Activated T-cell treated with anti-CD3 and anti-CD28 coated beads, Interleukin-2, amount 50 U/mL, for 4 hours (primary cell): ENCODE data around the gene PSEN1. TPM values are rescaled to one million over a fixed set of nuclear protein-coding genes. Genes with fewer than 3 reads are reported as not detected.

ENCODE experiments used
- ATAC-seq, 2 donors: fragments of 200-7000 bp; cut with Tn5 transposase; one replicate each; pipeline ENCODE4 v1.10.0; 2021
- DNase-seq: peaks from one replicate; pipeline ENCODE4 v3.0.0-alpha.2; 2020
- H3K27me3 Mint-ChIP-seq: one replicate; pipeline ENCODE4 v1.8.0; 2021; ENCODE audit warnings: low read depth, mixed read lengths
- H3K36me3 Mint-ChIP-seq: one replicate; pipeline ENCODE4 v1.8.0; 2022; ENCODE audit warnings: mixed read lengths; ENCODE audit not compliant: insufficient read depth
- H3K4me1 Mint-ChIP-seq: one replicate; pipeline ENCODE4 v1.8.0; 2021; ENCODE audit warnings: low read depth, mixed read lengths
- H3K4me3 Mint-ChIP-seq: one replicate; pipeline ENCODE4 v1.8.0; 2021; ENCODE audit warnings: mild to moderate bottlenecking, moderate library complexity, mixed read lengths
- H3K9me3 Mint-ChIP-seq: one replicate; pipeline ENCODE4 v1.8.0; 2021; ENCODE audit warnings: mixed read lengths
- total RNA-seq, 3 donors: library from RNA; stranded (reverse); gene quantifications; one replicate each; pipeline ENCODE4 v1.2.1, GENCODE V29; 2021

The PSEN1 gene
- total RNA-seq, 3 donors from 2014 or later = 21.5 to 29.2 (median 25.0) TPM

GRCh38 chr14:73216030-73216429 lies 79.7 kb downstream of the PSEN1 start:
- Mint-ChIP-seq H3K4me1 (no peaks in the 10 kb centered on the region), H3K36me3 (peaks cover 35% of the 10 kb centered on the region)
- no peak for DNase-seq

DNA sequence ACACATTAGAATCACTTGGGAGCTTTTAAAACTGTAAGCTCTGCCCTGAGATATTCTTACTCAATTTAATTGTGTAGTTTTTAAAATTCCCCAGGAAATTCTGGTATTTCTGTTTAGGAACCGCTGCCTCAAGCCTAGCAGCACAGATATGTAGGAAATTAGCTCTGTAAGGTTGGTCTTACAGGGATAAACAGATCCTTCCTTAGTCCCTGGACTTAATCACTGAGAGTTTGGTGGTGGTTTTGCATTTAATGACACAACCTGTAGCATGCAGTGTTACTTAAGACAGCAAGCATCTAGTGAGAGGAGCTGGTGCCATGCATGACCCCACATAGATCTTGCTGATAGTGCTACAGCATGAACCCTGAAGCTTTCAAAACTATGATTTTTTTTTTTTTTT lies 81.1 kb downstream of the PSEN1 start:
- no peak for ATAC-seq
- no peaks in the 10 kb centered on the region for H3K27me3 Mint-ChIP-seq
- H3K4me3 Mint-ChIP-seq = no peak overlapping the region
- peaks cover 40% of the 10 kb centered on the region for H3K36me3 Mint-ChIP-seq
- peaks cover 7% of the 10 kb centered on the region for H3K4me1 Mint-ChIP-seq
- no peak for DNase-seq
- H3K9me3 Mint-ChIP-seq = no peaks in the 10 kb centered on the region

More at GRCh38 chr14:73216030-73216429, 79.7 kb downstream of the PSEN1 start:
- Mint-ChIP-seq H3K27me3 (no peaks in the 10 kb centered on the region), H3K9me3 (no peaks in the 10 kb centered on the region), H3K4me3 (no peak overlapping the region)
- ATAC-seq = no peak

DNA sequence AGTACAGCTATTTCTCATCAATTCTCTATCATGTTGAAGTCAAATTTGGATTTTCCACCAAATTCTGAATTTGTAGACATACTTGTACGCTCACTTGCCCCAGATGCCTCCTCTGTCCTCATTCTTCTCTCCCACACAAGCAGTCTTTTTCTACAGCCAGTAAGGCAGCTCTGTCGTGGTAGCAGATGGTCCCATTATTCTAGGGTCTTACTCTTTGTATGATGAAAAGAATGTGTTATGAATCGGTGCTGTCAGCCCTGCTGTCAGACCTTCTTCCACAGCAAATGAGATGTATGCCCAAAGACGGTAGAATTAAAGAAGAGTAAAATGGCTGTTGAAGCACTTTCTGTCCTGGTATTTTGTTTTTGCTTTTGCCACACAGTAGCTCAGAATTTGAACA lies 83.8 kb downstream of the PSEN1 start:
- ATAC-seq = no peak
- no peaks in the 10 kb centered on the region for H3K27me3 Mint-ChIP-seq
- H3K4me1 Mint-ChIP-seq = peaks cover 13% of the 10 kb centered on the region
- no peak overlapping the region for H3K4me3 Mint-ChIP-seq
- peaks cover 42% of the 10 kb centered on the region for H3K36me3 Mint-ChIP-seq
- no peak for DNase-seq
- no peaks in the 10 kb centered on the region for H3K9me3 Mint-ChIP-seq

- Mint-ChIP-seq H3K4me3 (no peak overlapping the region), H3K4me1 (peaks cover 13% of the 10 kb centered on the region), H3K27me3 (no peaks in the 10 kb centered on the region), H3K9me3 (no peaks in the 10 kb centered on the region), H3K36me3 (peaks cover 45% of the 10 kb centered on the region)
- no peak for ATAC-seq
- no peak for DNase-seq
These were observed 84.3 kb downstream of the PSEN1 start for GRCh38 chr14:73220634-73221033.

DNA sequence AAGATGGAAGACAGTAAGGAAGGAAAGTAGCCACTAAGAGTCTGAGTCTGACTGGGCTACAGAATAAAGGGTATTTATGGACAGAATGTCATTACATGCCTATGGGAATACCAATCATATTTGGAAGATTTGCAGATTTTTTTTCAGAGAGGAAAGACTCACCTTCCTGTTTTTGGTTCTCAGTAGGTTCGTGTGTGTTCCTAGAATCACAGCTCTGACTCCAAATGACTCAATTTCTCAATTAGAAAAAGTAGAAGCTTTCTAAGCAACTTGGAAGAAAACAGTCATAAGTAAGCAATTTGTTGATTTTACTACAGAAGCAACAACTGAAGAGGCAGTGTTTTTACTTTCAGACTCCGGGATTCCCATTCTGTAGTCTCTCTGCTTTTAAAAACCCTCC lies 85.6 kb downstream of the PSEN1 start:
- no peaks in the 10 kb centered on the region for H3K9me3 Mint-ChIP-seq
- H3K27me3 Mint-ChIP-seq = no peaks in the 10 kb centered on the region
- DNase-seq (no peak), ATAC-seq (no peak)
- peaks cover 13% of the 10 kb centered on the region for H3K4me1 Mint-ChIP-seq
- H3K4me3 Mint-ChIP-seq = no peak overlapping the region
- H3K36me3 Mint-ChIP-seq = peaks cover 46% of the 10 kb centered on the region

- H3K9me3 Mint-ChIP-seq = no peaks in the 10 kb centered on the region
- no peak for DNase-seq
These were observed 86.7 kb downstream of the PSEN1 start for GRCh38 chr14:73223049-73223448.

DNA sequence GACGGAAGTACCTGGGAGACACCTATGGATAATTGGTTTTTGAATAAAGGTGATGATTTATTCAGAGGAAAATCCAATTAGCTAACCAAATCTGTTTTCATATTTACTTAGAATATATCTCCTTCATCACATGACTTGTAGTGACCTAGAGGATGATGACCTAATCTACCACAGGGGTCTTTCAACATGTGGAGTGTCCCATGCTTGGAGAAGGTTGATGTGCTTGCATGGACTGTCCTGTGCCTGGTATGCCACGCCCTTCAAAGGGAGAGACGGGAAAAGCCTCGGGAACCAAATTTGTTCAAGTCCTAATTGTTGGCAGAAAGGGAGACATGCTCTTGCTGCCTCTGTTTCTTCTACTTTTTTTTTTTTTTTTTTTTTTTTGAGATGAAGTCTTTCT lies 89.2 kb downstream of the PSEN1 start:
- H3K36me3 Mint-ChIP-seq = peaks cover 30% of the 10 kb centered on the region
- H3K9me3 Mint-ChIP-seq = no peaks in the 10 kb centered on the region
- DNase-seq (no peak), ATAC-seq (no peak)
- H3K4me1 Mint-ChIP-seq = peaks cover 13% of the 10 kb centered on the region
- no peaks in the 10 kb centered on the region for H3K27me3 Mint-ChIP-seq
- H3K4me3 Mint-ChIP-seq = no peak overlapping the region

More at GRCh38 chr14:73223049-73223448, 86.7 kb downstream of the PSEN1 start:
- Mint-ChIP-seq H3K4me1 (peaks cover 13% of the 10 kb centered on the region), H3K4me3 (no peak overlapping the region), H3K27me3 (no peaks in the 10 kb centered on the region), H3K36me3 (peaks cover 43% of the 10 kb centered on the region)
- peak; percentile 62 to 74 for ATAC-seq

DNA sequence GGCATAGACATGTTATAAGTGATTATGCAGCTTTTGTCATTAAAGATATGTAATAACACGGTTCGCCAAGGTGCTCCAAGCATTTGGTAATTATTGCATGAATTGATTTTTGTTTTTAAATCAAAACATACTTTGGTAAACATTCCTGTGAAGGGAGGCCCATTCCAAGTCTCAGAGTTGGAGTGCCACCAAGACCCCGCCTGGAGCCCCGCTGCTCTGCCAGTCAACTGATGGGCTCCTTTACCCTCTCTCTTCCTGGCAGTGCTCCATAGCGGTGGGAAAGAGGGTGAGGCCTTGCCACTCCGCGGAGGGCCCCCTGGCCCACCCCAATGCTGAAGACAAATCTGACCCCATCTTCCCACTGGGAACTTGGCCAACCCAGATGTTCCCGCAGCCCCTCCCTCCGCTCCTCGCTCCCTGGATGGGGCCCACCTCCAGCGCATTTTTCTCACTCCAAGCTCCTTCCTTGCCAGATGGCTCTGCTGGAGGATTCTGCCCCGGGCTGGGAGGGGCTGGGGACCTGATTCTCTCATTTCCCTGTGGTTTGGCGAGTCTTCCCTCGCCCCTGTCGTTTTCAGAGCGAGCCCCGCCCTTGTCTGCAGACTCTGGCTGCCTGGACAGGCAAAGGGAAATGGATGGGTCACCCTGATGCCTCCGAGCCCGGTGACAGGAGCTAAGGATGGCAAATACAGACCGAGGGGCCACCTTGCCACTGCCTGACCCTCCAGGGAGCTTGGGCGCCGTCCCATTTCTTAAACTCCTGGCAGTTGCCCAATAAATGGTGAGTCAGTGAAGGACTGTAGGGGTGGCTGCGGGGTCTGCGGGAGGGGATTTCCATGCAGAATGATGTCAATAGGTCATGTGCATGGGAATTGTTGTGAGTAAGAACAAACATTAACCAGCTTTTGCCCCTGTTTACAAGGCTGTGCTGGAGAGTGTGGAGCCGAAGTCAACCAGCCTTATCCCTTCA lies 91.8 kb downstream of the PSEN1 start:
- ATAC-seq = no peak
- Mint-ChIP-seq H3K27me3 (peaks cover 3% of the 10 kb centered on the region), H3K4me3 (no peak overlapping the region), H3K9me3 (no peaks in the 10 kb centered on the region), H3K36me3 (peaks cover 19% of the 10 kb centered on the region), H3K4me1 (peaks cover under 1% of the 10 kb centered on the region)
- DNase-seq = no peak

GRCh38 chr14:73230051-73230450 lies 93.7 kb downstream of the PSEN1 start:
- Mint-ChIP-seq H3K4me1 (no peaks in the 10 kb centered on the region), H3K4me3 (no peak overlapping the region), H3K36me3 (peaks cover 11% of the 10 kb centered on the region), H3K27me3 (peaks cover 21% of the 10 kb centered on the region), H3K9me3 (no peaks in the 10 kb centered on the region)
- DNase-seq (no peak), ATAC-seq (no peak)

- no peaks in the 10 kb centered on the region for H3K9me3 Mint-ChIP-seq
- H3K36me3 Mint-ChIP-seq = peaks cover 5% of the 10 kb centered on the region
- DNase-seq (no peak), ATAC-seq (no peak)
- H3K4me3 Mint-ChIP-seq = no peak overlapping the region
- H3K4me1 Mint-ChIP-seq = peaks cover 6% of the 10 kb centered on the region
- H3K27me3 Mint-ChIP-seq = peaks cover 42% of the 10 kb centered on the region
These were observed 95.9 kb downstream of the PSEN1 start for GRCh38 chr14:73231981-73232851.

- peaks cover 43% of the 10 kb centered on the region for H3K27me3 Mint-ChIP-seq
- ATAC-seq = no peak
- no peak overlapping the region for H3K4me3 Mint-ChIP-seq
- H3K4me1 Mint-ChIP-seq = peaks cover 7% of the 10 kb centered on the region
- peaks cover 5% of the 10 kb centered on the region for H3K36me3 Mint-ChIP-seq
- no peaks in the 10 kb centered on the region for H3K9me3 Mint-ChIP-seq
- no peak for DNase-seq
These were observed 96.7 kb downstream of the PSEN1 start for GRCh38 chr14:73232984-73233383.

DNA sequence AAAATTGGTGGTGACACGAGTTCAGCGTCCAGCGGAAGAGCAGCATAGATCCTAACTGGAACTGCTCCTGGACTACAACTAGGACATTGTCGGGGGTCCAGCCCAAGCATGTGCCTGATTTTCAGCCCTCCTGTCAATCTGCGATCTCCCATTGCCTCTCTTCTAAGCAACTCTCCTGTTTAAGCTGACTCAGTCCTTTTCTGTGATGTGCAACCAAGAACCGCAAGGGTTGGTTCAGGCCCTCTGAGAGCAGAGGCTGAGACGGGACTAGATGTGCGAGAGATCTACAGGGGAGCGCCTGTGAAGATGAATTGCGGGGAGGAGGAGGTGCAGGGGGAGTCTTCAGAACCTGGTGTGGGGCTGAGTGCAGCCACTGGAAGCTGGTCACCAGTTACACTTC lies 97.3 kb downstream of the PSEN1 start:
- DNase-seq = no peak
- peaks cover 46% of the 10 kb centered on the region for H3K27me3 Mint-ChIP-seq

GRCh38 chr14:73234029-73234428 lies 97.7 kb downstream of the PSEN1 start:
- H3K4me3 Mint-ChIP-seq = no peak overlapping the region
- DNase-seq = no peak
- H3K36me3 Mint-ChIP-seq = peaks cover 2% of the 10 kb centered on the region
- no peaks in the 10 kb centered on the region for H3K9me3 Mint-ChIP-seq
- no peak for ATAC-seq
- peaks cover 9% of the 10 kb centered on the region for H3K4me1 Mint-ChIP-seq
- peaks cover 50% of the 10 kb centered on the region for H3K27me3 Mint-ChIP-seq

More for the DNA sequence above, 97.3 kb downstream of the PSEN1 start:
- H3K9me3 Mint-ChIP-seq = no peaks in the 10 kb centered on the region
- H3K36me3 Mint-ChIP-seq = peaks cover 2% of the 10 kb centered on the region
- peaks cover 9% of the 10 kb centered on the region for H3K4me1 Mint-ChIP-seq
- ATAC-seq = no peak
- H3K4me3 Mint-ChIP-seq = no peak overlapping the region

- Mint-ChIP-seq H3K9me3 (no peaks in the 10 kb centered on the region), H3K36me3 (no peaks in the 10 kb centered on the region), H3K27me3 (peaks cover 53% of the 10 kb centered on the region), H3K4me1 (peaks cover 9% of the 10 kb centered on the region), H3K4me3 (no peak overlapping the region)
- DNase-seq (no peak), ATAC-seq (no peak)
These were observed 98.5 kb downstream of the PSEN1 start for GRCh38 chr14:73234586-73235394.
